Right lobe of liver (tissue), 6 donors: ENCODE results near the gene TRMT1. TPM values are rescaled to one million over a fixed set of nuclear protein-coding genes. Genes with fewer than 3 reads are reported as not detected.

Experiments used
- ATAC-seq, 4 donors: fragments of 200-7000 bp; cut with Tn5 transposase; one replicate each; pipeline ENCODE4 v1.9.1; 2020; ENCODE audit warnings: mild to moderate bottlenecking in 4 of 4, moderate library complexity in 4 of 4
- DNase-seq, 3 donors: peaks; one replicate each; pipeline ENCODE4 v3.0.0-alpha.2; 2020
- H3K27ac ChIP-seq, 3 donors: fragments of 200-600 bp; one replicate each; pipeline ENCODE4 v1.8.0; 2022
- H3K27me3 ChIP-seq, 2 donors: fragments of 200-600 bp; one replicate each; pipeline ENCODE4 v1.8.0; 2022
- H3K36me3 ChIP-seq, 4 donors: fragments of 200-600 bp; sonication (generic) in 1 of 4; one replicate each; pipeline versions ENCODE4 v1.5.1 to v1.8.0; 2017 to 2022; ENCODE audit warnings: control low read depth in 1 of 4
- H3K4me1 ChIP-seq, 4 donors: fragments of 200-600 bp; sonication (generic) in 1 of 4; one replicate each; pipeline versions ENCODE4 v1.5.1 to v1.8.0; 2017 to 2022; ENCODE audit warnings: control low read depth in 1 of 4
- H3K4me3 ChIP-seq, 3 donors: fragments of 200-600 bp; one replicate each; pipeline ENCODE4 v1.8.0; 2022
- H3K9me3 ChIP-seq, 4 donors: fragments of 200-600 bp; sonication (generic) in 1 of 4; one replicate each; pipeline versions ENCODE4 v1.5.1 to v1.8.0; 2017 to 2022; ENCODE audit warnings: control low read depth in 1 of 4
- CTCF ChIP-seq, 4 donors: fragments of 200-600 bp in 3 of 4; fragments of 450-650 bp in 1 of 4; IDR thresholded peaks; one replicate each; pipeline versions ENCODE4 v1.5.1 to v1.8.0; 2016 to 2022; ENCODE audit warnings: antibody characterized with exemption in 4 of 4, mild to moderate bottlenecking in 2 of 4
- POLR2A ChIP-seq: fragments of 450-650 bp; IDR thresholded peaks from one replicate; pipeline ENCODE4 v1.6.1; 2017; ENCODE audit warnings: antibody characterized with exemption, mild to moderate bottlenecking
- WGBS: methylation state at CpG from one replicate; pipeline ENCODE4 v1.1.6; 2018; ENCODE audit warnings: low coverage, low lambda C conversion rate; ENCODE audit not compliant: insufficient coverage; ENCODE audit errors: missing lambda C conversion rate; 5-methylcytosine and 5-hydroxymethylcytosine counted together
- intact Hi-C, 2 donors: fragments of 100-400 bp; cut with DNase I; formaldehyde crosslinking; loops; one replicate each; pipeline versions ENCODE4 v1.11.2 to v1.14.1; 2022
- total RNA-seq, 6 experiments: library from RNA; depleted of rRNA in 2 of 6; stranded (reverse); fragments of >200 nt in 2 of 6; fragmentation: NEBNext Ultra II Directional in 3 of 6; extraction: Animal tissue kit (Norgen Biotek cat#: 25700) in 3 of 6; gene quantifications; one replicate each; pipeline versions ENCODE4 v1.1.0 to v1.2.4, GENCODE V29; 2016 to 2023
- donor health status: DM: no; HTN: yes; CAD: no.
- donor health status: DM: no; HTN: no; CAD: no.
- donor health status: DM: no; HTN: no; CAD: no.
- donor health status: DM: no; HTN: yes; CAD: no.
- donor health status: DM: no; HTN: yes; CAD: no.

TRMT1 gene
- total RNA-seq, 6 experiments from 2014 or later, result 15.0 to 20.5 (median 17.2) TPM

GRCh38 chr19:13120031-13120430, 3.5 kb upstream of the TRMT1 start:
- Histone ChIP-seq H3K9me3 (no peaks in the 10 kb centered on the region), H3K36me3 (no peaks in the 10 kb centered on the region), H3K4me1 (peaks cover 0 to 16% (median 7%) of the 10 kb centered on the region in 4 donors), H3K27me3 (no peaks in the 10 kb centered on the region), H3K4me3 (no peak overlapping the region), H3K27ac (no peak overlapping the region)
- ATAC-seq (no peak), DNase-seq (no peak)
- intact Hi-C loops, result no loop called here
- WGBS, result 73% methylated on average over 3 of the region's 9 CpGs
- TF ChIP-seq POLR2A, result no peak
- no peak for TF ChIP-seq CTCF (IDR thresholded peaks at IDR 0.05)

GRCh38 chr19:13119627-13120026, 3.1 kb upstream of the TRMT1 start:
- H3K9me3 ChIP-seq, result no peaks in the 10 kb centered on the region
- intact Hi-C loops, result no loop called here
- H3K27me3 ChIP-seq, result no peaks in the 10 kb centered on the region
- peaks cover 0 to 16% (median 7%) of the 10 kb centered on the region in 4 donors for H3K4me1 ChIP-seq
- WGBS, result no CpG with 5 or more reads among the region's 8 CpGs
- H3K27ac ChIP-seq, result no peak overlapping the region
- no peak for ATAC-seq
- no peak for TF ChIP-seq POLR2A
- no peak for TF ChIP-seq CTCF (IDR thresholded peaks at IDR 0.05)
- peak overlapping the region in 1 of 3 donors; percentile 98 for H3K4me3 ChIP-seq
- H3K36me3 ChIP-seq, result no peaks in the 10 kb centered on the region
- DNase-seq, result no peak

GRCh38 chr19:13118424-13119193, 2.1 kb upstream of the TRMT1 start:
- Histone ChIP-seq H3K4me1 (peaks cover 0 to 16% (median 7%) of the 10 kb centered on the region in 4 donors), H3K4me3 (peak overlapping the region; percentile 80 to 98 (median 94)), H3K36me3 (peaks cover 0 to 8% (median 0%) of the 10 kb centered on the region in 4 donors), H3K27me3 (no peaks in the 10 kb centered on the region), H3K27ac (peak overlapping the region in 1 of 3 donors; percentile 49), H3K9me3 (no peaks in the 10 kb centered on the region)
- WGBS, result 2% methylated on average over 38 of the region's 57 CpGs
- intact Hi-C loops, result no loop called here
- no peak for TF ChIP-seq POLR2A
- TF ChIP-seq CTCF (IDR thresholded peaks at IDR 0.05), result no peak
- peak in 2 of 4 donors; percentile 17 to 18 for ATAC-seq
- DNase-seq, result peak; percentile 68 to 74 (median 71)

GRCh38 chr19:13117772-13118423, 1.4 kb upstream of the TRMT1 start, which contains the start of gene NACC1:
Gene NACC1, plus strand, starts transcription at chr19:13118264. Its CDS starts 16,944 bp downstream, at chr19:13135208.
- peak; percentile 91 to 93 (median 92) for DNase-seq
- Histone ChIP-seq H3K4me1 (peaks cover 0 to 16% (median 7%) of the 10 kb centered on the region in 4 donors), H3K4me3 (peak within 1 kb of the TSS; percentile 97 to 99 (median 98)), H3K27me3 (no peaks in the 10 kb centered on the region), H3K36me3 (peaks cover 0 to 12% (median 0%) of the 10 kb centered on the region in 4 donors), H3K27ac (peak within 1 kb of the TSS; percentile 42 to 56 (median 49)), H3K9me3 (no peaks in the 10 kb centered on the region)
- intact Hi-C loops, result no loop called here
- peak; percentile 87 to 95 (median 90) for ATAC-seq
- 6% methylated on average over 29 of the region's 65 CpGs for WGBS
- no peak for TF ChIP-seq POLR2A
- no peak for TF ChIP-seq CTCF (IDR thresholded peaks at IDR 0.05)
